WERI-Rb-1 (cell line): ENCODE measurements around the gene MARCO.

Experiments used
- DNase-seq: peaks from one replicate; pipeline ENCODE4 v3.0.0-alpha.2; 2020
- H3K27ac ChIP-seq: fragments of 250-450 bp; sonication (Bioruptor Pico); 2 replicates; pipeline ENCODE4 v1.5.1; 2020; ENCODE audit warnings: mild to moderate bottlenecking, moderate library complexity
- H3K27me3 ChIP-seq: fragments of 250-450 bp; sonication (Bioruptor Pico); 2 replicates; pipeline ENCODE4 v1.5.1; 2021; ENCODE audit warnings: mild to moderate bottlenecking, low read depth, moderate library complexity; ENCODE audit not compliant: insufficient read depth, severe bottlenecking
- H3K36me3 ChIP-seq: fragments of 250-450 bp; sonication (Bioruptor Pico); 2 replicates; pipeline ENCODE4 v1.5.1; 2020; ENCODE audit warnings: mild to moderate bottlenecking, moderate library complexity
- H3K4me3 ChIP-seq: 2 replicates; pipeline ENCODE4 v1.5.1; 2011; ENCODE audit warnings: low read depth, mild to moderate bottlenecking, control low read depth, low read length
- H3K9me3 ChIP-seq: fragments of 250-450 bp; sonication (Bioruptor Pico); 2 replicates; pipeline ENCODE4 v1.5.1; 2021; ENCODE audit warnings: mild to moderate bottlenecking, moderate library complexity; ENCODE audit not compliant: severe bottlenecking
- TF ChIP-seq, protein P1 (sequence below): IDR thresholded peaks from 2 replicates; pipeline ENCODE4 v1.5.1; 2011; ENCODE audit warnings: low read depth, mild to moderate bottlenecking, control low read depth, inconsistent platforms, low read length

MARCO gene

GRCh38 chr2:118968042-118968441 lies 26.0 kb downstream of the MARCO start:
- no peak overlapping the region for H3K27ac ChIP-seq
- TF ChIP-seq, protein P1, sequence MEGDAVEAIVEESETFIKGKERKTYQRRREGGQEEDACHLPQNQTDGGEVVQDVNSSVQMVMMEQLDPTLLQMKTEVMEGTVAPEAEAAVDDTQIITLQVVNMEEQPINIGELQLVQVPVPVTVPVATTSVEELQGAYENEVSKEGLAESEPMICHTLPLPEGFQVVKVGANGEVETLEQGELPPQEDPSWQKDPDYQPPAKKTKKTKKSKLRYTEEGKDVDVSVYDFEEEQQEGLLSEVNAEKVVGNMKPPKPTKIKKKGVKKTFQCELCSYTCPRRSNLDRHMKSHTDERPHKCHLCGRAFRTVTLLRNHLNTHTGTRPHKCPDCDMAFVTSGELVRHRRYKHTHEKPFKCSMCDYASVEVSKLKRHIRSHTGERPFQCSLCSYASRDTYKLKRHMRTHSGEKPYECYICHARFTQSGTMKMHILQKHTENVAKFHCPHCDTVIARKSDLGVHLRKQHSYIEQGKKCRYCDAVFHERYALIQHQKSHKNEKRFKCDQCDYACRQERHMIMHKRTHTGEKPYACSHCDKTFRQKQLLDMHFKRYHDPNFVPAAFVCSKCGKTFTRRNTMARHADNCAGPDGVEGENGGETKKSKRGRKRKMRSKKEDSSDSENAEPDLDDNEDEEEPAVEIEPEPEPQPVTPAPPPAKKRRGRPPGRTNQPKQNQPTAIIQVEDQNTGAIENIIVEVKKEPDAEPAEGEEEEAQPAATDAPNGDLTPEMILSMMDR: no peak
- DNase-seq: no peak
- no peak overlapping the region for H3K4me3 ChIP-seq
- no peaks in the 10 kb centered on the region for H3K36me3 ChIP-seq
- H3K27me3 ChIP-seq: no peaks in the 10 kb centered on the region
- H3K9me3 ChIP-seq: no peaks in the 10 kb centered on the region

DNA sequence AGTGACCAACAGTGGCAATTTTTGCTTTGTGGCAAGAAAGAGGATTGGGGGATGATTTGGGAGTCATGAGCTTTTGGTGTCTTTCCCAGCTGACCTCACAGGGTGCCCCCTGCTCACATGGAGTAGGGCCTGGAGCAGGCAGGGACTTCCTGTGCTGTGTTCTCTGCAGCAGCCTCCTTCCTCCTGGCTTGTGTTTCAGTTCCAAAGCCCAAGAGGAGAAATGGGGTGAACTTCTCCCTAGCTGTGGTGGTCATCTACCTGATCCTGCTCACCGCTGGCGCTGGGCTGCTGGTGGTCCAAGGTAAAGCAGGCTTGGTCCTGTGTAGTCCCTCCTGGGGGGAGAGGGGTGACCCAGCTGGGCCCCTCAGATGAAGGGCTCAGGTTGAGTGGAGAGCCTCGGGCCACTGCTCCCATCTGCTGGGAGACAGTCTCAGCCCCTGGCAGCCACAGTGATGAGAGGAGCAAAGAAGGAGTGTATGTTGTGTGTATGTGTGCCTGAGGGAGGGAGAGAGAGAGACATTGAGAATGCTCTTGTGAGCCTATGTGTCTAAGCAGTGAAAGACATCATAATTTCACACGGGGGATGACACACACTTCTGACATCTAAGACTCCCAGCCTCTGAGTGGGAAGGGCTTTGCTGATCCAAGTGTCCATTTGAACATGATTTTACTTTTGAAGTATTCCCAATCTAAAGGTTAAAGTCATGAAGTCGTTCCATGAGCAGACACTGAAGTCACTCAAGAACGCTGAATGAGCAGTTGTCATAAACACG lies 27.2 kb downstream of the MARCO start:
- Histone ChIP-seq H3K4me3 (no peak overlapping the region), H3K9me3 (no peaks in the 10 kb centered on the region), H3K27me3 (no peaks in the 10 kb centered on the region), H3K36me3 (no peaks in the 10 kb centered on the region), H3K27ac (no peak overlapping the region)
- TF ChIP-seq, protein P1: no peak
- DNase-seq: no peak

DNA sequence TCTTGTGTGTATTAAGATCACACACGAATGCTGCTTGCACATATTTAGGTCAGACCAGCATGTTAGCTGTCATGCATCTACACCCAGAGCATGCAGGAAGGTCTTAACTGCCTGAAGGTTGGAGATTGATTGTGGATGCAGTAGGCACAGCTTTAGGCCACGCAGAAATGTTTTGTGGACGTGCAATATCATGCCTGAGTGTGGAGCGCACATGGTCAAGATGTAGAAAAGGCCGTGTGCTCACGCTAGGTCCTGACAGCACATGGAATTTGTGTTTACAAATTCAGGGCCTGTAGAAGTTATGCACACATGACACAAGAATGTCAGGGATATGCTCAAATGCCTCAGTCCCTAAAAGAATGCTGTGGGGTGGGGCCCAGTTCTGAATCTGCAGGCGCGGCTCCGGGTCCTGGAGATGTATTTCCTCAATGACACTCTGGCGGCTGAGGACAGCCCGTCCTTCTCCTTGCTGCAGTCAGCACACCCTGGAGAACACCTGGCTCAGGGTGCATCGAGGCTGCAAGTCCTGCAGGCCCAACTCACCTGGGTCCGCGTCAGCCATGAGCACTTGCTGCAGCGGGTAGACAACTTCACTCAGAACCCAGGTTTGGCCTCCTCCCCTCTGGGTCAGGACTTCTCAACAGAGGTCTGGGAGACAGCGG lies 27.9 kb downstream of the MARCO start:
- no peaks in the 10 kb centered on the region for H3K36me3 ChIP-seq
- no peaks in the 10 kb centered on the region for H3K27me3 ChIP-seq
- H3K9me3 ChIP-seq: no peaks in the 10 kb centered on the region
- H3K27ac ChIP-seq: no peak overlapping the region
- no peak overlapping the region for H3K4me3 ChIP-seq
- no peak for DNase-seq
- TF ChIP-seq, protein P1: no peak

DNA sequence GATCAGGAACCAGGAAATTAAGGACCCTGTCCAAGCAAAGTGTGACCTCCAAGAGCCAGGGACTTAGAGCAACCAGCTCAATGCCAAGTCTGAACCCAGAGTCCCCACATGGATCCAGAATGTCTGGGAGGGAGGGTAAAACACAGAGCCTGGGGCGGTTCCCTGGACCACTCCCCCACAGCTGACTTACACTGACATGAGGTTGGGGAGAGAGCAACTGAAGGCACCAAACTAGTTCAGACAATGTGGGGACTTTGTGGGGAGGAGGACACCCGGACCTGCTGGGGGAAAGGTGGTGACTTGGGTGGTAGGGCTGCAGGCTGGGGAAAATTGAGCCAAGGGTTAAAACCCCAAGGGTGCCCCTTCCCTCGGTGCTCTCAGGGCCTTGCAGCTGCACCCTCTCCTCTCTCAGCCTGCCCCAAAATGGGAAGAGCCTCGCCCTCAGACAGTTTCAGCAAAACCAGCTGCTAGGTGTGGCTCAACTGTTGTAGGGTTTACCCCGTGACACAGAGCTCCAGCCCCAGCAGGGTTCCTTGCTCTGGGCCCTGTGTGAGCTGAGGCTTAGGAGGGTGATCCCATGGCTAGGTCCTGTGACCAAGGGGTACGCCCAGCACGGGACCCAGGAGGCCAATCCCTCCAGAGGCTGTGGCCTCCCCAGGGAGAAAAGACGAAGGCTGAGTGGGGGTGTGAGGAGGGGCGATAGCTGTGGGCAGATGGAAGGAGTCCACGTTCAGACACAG lies 28.6 kb downstream of the MARCO start:
- Histone ChIP-seq H3K36me3 (no peaks in the 10 kb centered on the region), H3K4me3 (no peak overlapping the region), H3K27me3 (no peaks in the 10 kb centered on the region), H3K27ac (no peak overlapping the region), H3K9me3 (no peaks in the 10 kb centered on the region)
- TF ChIP-seq, protein P1: no peak
- DNase-seq: no peak

- no peaks in the 10 kb centered on the region for H3K27me3 ChIP-seq
- no peak for DNase-seq
- no peak overlapping the region for H3K4me3 ChIP-seq
- TF ChIP-seq, protein P1: no peak
- no peak overlapping the region for H3K27ac ChIP-seq
- no peaks in the 10 kb centered on the region for H3K36me3 ChIP-seq
- H3K9me3 ChIP-seq: peaks cover 2% of the 10 kb centered on the region
These were observed 29.5 kb downstream of the MARCO start for GRCh38 chr2:118971245-118972122.
